CD4-positive, alpha-beta T cell treated with Interleukin-12 subunit alpha and Interleukin-12 subunit beta, for 1 hour (primary cell): Measurements from ENCODE around the gene SMYD1.

Source experiments
- DNase-seq: peaks from one replicate; pipeline ENCODE4 v3.0.0-alpha.2; 2020

SMYD1 gene

DNA sequence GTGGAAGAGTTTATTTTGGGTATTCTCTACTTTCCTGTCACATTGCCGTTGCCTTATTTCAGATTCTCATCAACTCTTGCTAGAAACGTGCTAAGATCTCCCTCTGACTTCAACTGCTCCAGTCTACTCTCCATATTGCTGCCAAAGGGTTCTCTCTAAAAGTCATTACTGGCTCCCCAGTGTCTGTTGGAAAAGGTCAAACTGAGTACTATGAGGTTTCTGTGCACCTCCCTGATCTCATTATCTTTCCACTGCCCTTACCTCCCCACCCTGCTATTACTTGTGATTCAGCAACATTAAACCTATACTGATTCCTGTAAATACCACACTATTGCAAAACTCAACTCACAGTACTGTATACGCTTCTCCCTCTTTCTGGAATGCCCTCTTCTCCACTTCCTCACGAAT is 10.2 kb upstream of the SMYD1 start:
- DNase-seq: no peak

DNA sequence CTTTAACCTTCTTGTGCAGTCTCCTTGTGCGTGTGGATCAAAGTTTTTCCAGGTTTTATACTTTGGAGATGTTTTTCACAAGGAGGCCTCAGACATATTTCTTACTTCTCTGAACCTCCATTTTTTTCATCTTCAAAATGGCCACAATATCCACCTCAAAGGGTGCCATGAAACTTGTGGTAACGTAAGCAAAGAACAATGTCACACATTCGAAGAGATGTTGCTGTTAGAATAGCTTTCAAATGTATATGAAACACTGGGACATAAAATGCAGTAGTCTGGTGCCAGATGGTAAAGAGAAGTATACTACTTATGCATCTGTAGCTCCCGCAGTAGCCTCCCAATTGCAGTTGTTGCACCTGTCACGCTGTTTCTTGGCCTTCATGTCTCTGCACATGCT is 9.4 kb upstream of the SMYD1 start:
- DNase-seq: no peak

DNA sequence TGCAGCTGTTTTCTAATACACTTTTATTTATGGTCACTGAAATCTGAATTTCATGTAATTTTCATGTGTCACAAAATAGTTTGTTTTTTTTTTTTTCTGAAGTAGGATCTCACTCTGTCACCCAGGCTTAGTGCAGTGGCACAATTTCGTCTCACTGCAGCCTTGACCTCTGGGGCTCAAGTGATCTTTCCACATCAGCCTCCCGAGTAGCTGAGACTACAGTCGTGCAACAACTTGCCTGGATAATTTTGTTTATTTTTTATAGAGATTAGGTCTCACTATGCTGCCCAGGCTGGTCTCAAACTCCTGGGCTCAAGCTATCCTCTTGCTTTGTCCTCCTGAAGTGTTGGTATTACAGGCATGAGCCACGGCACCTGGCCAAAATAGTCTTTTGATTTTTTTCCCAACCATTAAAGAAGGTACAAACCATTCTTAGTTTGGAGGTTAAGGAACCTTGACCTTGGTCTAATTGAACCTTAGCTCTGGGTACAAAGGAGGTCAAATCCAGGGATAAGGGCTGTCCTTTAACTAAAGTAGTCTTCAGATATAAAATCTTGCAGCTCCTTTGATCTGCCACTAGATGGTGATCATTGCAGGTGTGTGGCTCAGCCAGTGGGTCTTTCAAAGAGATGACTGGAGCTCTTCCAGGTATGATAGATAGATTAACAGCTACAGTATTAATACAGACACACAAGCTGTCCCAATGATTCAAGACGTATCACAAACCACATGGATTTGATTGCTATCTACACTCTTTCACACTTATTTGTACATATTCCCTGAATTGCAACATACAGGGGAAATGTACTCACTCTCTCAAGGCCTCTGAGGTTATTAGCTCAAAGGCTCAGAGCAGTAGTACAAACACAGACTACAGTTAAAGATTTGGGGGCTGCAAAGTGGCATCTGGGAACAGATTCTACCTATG is 7.4 kb upstream of the SMYD1 start:
- DNase-seq: peak; percentile 60

DNA sequence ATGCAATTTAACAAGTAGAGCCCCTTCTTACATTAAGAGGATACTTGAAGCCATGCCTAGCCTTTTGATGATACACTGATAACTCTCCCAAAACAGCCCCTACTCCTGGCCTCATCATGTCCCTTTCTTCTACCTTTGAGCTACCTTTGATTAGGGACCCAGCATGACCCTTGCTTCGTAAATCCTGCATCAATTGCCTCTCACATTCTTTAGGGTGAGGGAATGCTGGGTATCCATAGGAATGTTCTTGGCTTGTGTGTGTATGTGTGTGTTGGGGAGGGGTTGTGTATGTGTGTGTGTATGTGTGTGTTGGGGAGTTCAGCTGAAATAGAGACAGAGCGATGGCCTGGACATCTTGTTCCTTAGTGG is 6.7 kb upstream of the SMYD1 start:
- DNase-seq: no peak

DNA sequence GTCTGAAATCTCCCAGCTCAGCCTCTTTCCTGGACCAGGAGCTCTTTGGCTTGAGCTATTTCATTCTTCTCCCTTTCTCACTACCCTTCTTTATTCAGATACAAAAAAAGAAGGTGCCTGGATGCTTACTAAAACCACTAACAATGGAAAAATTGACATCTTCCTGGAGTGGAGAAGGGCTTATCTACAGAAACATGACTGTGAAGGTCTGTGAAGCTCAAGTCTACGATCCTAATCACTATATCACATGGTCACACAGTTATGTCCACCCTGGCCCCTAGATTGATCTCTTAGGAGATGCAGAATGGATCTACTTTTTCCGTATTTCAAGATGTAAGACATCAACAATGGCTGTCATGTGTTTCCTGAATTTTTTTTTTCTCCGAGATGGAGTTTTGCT is 6.3 kb upstream of the SMYD1 start:
- no peak for DNase-seq

DNA sequence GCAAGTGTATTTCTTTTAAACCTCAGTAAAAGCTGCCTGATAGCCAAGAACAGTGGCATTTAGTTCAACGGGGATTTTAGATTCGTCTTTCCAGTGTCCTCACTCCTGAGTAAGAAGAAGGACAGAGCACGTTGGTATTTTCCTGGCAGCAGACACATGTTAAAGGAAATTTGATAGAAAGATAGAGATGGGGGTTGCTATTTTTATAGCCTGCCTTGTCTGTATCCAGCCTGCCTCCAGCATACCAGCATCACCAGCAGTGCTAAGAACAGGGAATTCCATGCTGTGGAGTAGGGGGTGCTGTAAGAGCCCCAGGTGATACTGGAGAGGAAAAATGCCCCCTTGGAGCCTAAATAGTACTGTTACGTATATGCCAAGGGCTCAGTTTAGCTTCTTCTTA is 1.1 kb upstream of the SMYD1 start:
- no peak for DNase-seq

DNA sequence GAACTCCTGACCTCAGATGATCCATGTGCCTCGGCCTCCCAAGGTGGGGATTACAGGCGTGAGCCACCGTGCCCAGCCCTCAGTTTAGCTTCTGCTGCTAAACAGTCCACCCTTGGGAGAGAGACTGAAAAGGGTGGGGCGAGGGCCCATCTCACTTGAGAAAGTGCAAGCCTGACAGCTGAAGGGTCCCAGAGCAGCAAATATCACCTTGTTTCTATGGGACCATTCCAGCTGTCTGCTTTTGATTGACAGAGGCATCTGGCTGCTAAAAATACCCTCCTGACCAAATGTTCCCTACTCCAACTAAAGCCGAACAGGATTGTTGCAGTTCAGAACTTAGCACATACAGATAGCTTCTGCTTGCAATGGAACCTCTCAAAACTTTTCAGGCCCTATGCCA is 436 bp upstream of the SMYD1 start:
- DNase-seq: no peak

DNA sequence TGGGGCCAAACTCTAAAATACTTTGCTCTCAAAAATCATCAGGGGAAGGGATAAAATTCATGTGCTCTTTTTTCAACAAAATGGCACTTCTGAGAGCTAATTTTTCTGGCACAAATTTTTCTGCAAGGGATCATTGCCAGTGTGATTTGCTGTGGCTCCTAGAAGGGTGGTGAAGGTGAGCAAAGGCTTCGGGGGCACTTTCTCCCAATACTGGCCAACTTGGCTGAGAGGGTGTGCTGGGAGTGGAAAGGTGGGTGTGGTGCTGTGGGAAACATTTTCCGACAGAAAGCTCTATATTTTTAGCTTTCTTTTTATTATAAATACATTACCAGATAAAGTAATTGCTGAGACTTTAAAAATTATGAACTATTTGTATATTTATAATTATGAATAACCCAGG is 419 bp downstream of the SMYD1 start:
- DNase-seq: no peak

DNA sequence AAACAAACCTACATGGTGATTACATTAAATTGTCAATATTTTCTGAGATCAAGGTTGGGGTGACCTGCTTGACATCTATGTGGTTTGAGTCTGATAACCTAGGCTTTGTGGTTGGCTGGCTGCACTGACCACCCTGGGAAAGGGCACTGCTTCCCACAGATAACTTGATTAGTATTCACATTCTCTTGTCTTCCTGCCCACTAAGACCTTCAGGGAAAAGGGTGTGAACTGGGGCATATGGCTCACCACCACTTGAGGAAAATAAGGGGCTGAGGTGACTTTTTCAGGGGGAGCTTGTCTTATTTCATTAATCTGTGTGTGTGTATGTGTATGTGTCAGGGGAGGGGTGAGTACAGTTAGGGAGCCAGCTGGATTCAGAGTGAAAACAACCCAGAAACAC is 1.5 kb downstream of the SMYD1 start:
- no peak for DNase-seq

DNA sequence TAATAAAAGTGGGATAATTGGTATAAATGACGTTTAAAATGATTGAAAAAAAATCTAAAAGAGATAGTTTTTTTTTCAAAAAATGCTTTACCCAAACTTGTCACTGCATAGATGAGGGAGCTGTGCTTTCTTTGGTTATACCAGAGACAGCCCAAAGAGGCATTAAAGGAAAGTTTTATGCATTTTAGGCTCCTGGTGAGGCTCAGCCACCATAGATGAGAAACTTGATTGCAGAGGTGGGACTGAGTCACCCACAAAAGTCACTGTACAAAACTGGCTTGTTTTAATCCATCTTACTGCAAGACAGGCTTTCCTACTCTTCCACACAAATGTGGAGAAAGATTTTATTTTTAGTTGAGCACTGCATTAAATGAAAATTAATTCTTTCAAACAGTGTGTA is 2.4 kb downstream of the SMYD1 start:
- no peak for DNase-seq

DNA sequence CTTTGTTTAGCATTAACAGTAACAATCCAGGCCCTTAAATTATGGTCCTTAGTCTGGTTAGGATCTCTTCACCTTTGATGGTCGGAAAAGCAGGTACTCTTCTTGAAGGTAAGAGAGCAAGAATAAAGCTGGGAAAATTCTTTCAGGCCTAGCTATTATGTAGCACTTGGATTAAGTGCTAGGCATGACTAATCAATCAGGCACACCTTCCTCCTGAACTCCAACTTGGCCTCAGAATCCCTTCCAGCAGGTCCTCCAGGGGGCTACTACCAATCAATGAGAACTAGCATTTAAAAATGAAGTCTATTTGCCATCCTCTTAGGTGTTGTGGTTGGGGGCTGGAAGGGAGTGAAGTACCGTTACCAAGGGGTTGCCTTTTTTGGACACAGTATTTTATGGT is 3.7 kb downstream of the SMYD1 start:
- DNase-seq: no peak

DNA sequence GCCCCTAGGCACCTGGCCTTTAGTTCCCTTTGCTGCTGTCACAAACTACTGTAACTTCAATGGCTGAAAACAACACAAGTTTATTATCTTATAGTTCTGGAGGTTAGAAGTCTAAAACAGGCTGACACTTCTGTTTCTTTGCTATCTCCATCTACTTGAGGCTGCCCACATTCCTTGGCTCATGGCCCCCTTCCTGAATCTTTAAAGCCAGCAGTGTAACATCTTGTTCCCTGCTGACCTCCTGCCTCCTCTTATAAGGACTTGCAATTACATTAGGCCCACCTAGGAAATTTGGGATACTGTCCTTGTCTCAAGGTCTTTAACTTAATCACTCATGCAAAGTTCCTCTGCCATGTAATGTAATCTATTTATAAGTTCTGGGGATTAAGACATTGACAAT is 6.5 kb downstream of the SMYD1 start:
- no peak for DNase-seq

DNA sequence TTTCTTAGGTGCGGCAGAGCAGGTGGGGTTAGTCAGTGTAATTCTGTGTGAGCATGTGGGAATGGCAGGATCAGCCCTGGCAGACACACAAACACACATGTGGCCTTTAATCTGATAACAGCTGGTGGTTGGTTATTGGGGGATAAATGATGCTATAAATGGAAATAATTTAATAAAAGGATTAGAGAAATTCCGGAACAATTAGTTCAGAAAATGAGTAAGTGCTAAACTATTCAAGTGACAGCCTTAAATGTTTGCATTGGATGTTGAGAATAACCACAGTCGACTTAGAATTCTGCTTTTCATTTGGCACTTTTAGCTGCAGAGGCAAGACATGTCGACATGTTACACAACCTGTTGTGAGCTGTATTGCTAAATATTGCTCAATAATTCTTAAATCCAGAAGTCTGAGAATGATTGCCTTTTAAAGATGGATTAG is 7.2 kb downstream of the SMYD1 start:
- no peak for DNase-seq

DNA sequence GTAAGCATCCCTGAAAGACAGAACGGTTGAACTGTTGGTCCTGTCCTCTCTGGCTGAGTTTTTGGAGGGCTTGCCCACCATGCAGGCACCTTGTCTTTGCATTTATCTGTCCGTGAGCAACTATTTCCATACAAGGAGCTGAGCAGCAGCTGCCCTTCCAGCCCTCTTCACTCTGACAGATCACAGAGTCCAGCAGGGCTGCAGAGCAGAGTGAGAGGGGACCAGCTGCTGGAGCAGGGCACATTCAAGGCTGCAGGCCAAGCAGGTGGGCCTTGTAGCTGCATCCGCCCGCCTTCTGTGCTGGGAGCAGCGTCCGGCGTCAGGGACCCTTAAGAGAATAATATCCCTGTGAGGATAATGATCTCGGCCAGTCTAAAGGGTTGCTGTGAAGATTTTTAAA is 9.5 kb downstream of the SMYD1 start:
- no peak for DNase-seq

DNA sequence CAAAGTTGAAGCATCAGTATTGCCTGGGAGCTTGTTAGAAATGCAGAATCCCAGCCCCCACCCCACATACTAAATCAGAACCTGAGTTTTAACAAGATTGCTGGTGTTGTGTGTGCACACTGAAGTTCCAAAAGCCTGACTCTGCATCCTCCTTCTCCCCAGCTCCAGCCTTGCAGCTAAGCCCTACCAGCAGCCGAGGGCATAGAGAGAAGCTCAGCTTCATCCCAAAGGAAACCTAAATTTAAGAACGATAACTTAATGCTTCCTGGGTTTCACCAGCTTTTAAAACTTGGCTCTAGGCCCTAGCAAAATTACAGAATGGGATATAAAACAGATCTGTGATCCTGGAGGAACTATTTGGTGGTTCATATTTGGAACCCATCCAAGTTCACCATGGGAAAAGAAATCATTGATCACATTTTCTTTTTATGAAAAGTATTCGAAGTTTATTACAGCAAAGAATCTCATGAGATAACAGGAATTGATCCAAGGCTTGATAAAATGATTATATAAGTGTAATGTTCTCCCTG is 11.1 kb downstream of the SMYD1 start:
- DNase-seq: no peak

DNA sequence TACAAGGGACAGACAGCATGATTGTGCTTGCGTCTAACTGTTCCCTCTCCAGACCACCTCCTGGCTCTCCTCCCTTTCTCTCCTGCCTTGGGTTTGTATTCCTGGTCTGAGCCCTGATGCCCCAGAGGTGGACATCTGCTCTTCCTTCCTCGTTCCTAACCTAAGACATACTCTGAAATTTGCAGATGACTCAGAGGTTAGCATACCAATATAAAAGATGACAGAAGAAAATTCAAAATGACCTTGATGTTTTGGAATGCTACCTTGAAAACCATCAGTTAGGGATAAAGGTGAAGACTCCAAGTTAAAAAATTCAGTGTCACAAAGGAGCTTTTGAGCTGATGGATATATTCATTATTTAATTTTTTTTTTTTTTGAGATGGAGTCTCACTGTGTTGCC is 12.9 kb downstream of the SMYD1 start:
- no peak for DNase-seq

DNA sequence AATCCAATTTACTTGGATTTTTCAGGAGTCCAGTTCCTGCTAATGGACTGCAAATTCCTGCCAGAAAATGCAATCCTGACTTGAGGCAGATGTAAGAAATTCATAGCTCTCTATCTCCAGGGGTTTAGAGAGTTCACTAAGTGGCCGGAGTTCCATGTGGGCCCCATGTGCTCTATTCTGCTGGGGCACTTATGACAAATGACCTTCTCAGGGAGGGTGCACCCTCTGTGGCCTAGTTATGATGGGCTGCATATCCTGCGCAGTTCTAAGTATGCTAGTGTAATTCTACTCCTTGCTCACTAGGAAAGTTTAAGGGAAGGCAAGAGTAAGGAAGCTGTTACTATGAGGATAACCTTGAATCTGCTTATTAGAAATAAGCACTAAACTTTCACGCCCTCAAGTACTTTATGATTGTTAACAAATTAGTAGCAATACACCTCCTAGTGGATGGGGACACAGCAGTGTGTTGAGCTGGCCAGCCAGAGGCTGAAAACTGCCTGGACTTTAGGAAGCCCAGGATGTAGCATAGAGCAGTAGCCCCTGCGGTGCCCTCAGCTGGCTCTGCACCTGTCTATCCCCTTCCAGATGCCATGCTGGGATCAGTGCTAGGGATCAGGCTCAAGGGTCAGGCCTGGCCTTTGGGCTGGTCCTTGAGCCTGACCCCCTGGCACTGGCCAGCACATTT is 14.4 kb downstream of the SMYD1 start:
- DNase-seq: no peak

DNA sequence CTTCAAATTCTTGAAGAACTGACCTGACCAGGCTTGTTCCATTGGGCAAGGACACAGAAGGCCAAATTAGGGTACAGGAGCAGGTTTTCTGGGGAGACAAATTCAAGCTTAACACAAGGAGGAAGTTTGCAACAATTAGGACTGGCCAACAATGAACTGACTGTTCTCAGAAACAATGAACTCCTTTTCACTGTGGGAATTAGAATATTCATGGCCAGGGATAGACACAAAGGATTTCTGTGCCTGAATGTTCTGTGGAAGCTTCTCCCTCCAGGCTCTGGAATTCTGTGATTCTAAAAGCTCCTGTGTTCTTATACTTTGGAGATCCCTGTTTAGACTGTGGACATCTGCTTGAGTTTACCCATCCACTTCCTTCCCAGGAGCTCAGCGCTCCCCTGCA is 15.2 kb downstream of the SMYD1 start:
- no peak for DNase-seq

DNA sequence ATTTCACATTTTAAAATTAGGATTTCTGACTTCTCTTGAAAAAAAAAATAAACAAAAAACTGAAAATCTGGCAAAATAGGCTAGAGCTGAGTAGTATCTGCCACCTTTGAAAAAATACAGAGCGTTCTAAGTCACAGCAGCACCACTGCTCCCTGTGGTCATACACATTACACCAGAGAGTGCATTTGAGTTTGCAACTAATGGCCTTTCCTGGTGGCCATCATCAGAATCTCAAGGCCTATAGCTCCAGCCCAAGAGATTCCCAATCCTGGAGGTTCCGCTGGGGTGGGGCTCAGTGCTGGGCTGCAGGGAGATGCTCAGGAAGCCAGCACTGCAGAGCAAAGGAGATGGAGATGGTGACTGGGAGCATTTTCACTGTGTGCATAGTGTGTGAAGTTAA is 17.5 kb downstream of the SMYD1 start:
- DNase-seq: no peak

DNA sequence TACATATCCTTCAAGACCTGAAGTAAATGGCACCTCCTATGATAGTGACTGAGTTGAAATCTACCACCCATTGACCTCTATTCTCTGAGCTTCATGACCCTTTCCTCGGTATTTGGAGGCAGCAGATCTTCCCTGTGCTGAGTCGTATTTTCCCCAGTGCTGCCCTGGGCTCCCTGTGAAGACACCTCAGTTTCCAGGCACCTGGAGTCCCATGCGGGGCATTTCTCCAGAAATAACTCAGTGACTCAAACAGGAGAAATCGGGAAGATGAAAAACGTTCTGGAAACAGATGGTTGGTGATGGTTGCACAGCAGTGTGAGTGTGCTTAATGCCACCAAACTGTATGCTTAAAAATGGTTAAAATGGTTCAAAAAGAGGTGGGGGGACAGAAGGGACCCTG is 18.0 kb downstream of the SMYD1 start:
- DNase-seq: no peak

DNA sequence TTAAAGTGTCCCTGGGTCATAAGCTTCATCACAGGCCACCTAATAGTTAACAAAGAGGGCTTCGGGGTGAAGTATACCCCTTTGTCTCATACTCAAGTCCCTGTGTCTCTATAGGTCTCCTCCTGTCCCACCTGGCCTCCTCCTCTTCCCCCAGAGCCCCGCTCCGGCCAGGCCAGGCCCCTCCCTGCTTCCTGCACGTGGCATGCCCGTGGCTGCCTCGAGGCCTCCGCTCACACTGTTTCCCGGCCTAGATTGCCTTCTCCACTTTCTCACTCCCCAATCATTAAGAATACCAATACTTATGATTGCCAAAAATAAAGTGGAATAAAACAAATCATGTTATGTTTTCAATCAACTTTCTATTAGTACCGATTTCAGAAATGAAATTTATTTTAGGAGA is 18.8 kb downstream of the SMYD1 start:
- DNase-seq: no peak

DNA sequence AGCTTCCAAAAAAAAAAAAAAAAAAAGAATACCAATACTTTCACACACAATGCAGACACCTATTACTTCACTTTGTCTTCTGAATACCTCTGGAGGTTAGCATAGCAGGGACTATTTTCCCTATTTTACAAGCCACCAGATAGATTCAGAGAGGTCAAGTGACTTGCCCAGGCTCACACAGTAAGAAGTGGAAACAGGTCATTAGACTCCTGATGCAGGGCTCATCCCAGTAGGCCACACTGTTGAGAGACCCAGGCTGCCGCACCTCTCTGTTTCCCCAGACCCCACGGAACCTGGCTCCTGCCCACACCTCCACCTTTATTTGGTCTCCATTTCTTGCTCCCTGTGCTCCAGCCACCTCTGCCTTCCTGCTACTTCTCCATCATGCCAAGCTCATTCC is 19.4 kb downstream of the SMYD1 start:
- no peak for DNase-seq

DNA sequence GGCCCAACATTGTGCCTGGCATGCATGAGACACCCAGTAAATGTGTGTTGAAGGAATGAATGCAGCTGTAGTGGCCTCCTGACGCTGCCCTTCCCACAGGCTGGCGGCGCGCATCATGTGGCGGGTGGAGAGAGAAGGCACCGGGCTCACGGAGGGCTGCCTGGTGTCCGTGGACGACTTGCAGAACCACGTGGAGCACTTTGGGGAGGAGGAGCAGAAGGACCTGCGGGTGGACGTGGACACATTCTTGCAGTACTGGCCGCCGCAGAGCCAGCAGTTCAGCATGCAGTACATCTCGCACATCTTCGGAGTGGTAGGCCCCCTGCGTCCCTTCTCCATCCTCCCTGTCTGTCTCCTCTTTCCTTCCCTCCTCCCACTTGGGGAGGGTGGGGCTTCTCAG is 20.1 kb downstream of the SMYD1 start:
- no peak for DNase-seq

DNA sequence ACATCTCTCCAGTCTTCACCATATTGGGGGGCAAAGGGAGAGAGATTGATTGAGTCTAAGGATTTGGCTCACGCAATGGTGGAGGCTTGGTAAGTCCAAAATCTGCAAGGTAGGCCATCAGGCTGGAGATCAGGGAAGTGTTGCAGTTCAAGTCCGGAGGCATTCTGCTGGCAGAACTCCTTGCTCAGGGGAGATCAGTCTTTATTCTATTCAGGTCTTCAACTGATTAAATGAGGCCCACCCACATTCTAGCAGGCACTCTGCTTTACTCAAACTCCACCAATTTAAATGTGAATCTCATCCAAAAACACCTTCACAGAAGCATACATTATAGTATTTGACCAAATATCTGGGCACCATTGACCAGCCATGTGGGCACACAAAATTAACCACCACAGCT is 21.4 kb downstream of the SMYD1 start:
- DNase-seq: no peak
